Muscle of leg (tissue), 11 donors: ENCODE data around the gene CUBN. TPM values are rescaled to one million over a fixed set of nuclear protein-coding genes. Genes with fewer than 3 reads are reported as not detected.

ENCODE experiments used
- DNase-seq: peaks from one replicate; pipeline ENCODE4 v3.0.0; 2013
- H3K27ac ChIP-seq: one replicate; pipeline ENCODE4 v1.5.1; 2013; ENCODE audit warnings: mild to moderate bottlenecking, low read length, control low read depth
- H3K27me3 ChIP-seq: one replicate; pipeline ENCODE4 v1.6.1; 2013; ENCODE audit warnings: low read length; ENCODE audit not compliant: control insufficient read depth, insufficient read depth
- H3K36me3 ChIP-seq: one replicate; pipeline ENCODE4 v1.6.1; 2013; ENCODE audit warnings: low read length; ENCODE audit not compliant: control insufficient read depth, insufficient read depth
- H3K4me1 ChIP-seq: one replicate; pipeline ENCODE4 v1.6.1; 2013; ENCODE audit warnings: low read length; ENCODE audit not compliant: control insufficient read depth, insufficient read depth
- H3K4me3 ChIP-seq: one replicate; pipeline ENCODE4 v1.5.1; 2013; ENCODE audit warnings: low read length, control low read depth
- H3K9me3 ChIP-seq: replicated peaks from 2 replicates; pipeline ENCODE4 v1.6.1; 2013; ENCODE audit warnings: low read depth, low read length; ENCODE audit not compliant: control insufficient read depth
- WGBS: methylation state at CpG from one replicate; pipeline ENCODE4 v1.1.5; 2013; ENCODE audit warnings: missing lambda C conversion rate; ENCODE audit not compliant: insufficient coverage; 5-methylcytosine and 5-hydroxymethylcytosine counted together
- polyA plus RNA-seq, 8 donors: library from polyadenylated mRNA; unstranded; fragments of 120-200 nt; gene quantifications; one replicate each; pipeline versions ENCODE4 v1.2.1 to v1.2.3, GENCODE V29; 2013; ENCODE audit warnings: inconsistent platforms in 1 of 8, low replicate concordance in 1 of 8; ENCODE audit not compliant: insufficient read length in 8 of 8, insufficient read depth in 1 of 8
- total RNA-seq: library from RNA; stranded (reverse); fragments of 120-200 nt; gene quantifications from one replicate; pipeline ENCODE4 v1.2.4, GENCODE V29; 2013

CUBN gene
- total and polyA plus RNA-seq, 9 donors = 1.4 to 5.0 (median 2.0) TPM

DNA sequence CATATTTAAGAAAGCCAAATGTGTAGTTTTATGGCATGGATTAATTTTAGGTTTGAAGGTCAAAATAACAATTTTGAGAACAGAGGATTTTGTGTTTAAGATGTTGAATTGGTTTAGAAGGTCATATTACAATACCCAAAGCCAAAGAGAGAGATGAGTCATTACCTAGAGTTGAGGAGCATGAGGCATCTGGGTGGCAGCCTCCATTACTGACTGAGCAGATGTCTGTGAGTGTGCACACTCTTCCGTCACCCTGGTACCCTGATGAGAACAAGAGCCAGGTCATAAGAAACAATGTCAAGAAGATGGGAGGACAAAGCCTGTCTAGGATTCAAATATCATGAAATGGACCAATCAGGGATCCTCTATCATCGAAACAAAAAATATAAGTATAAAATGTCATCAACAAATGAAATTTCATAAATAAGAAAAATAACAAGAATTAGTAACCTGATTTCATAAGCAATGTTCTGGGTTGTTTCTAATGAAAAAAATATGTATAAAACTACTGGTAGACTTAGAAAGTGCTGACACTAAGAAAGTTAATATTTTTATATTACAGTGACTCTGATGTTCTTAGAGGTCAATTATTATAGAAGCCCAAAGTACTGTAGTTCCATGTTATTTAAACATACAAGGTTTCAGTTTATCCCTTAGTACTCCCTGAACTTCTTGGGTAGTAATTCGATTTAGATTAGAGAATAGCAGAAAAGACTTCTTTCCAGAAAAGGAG lies 20.0 kb downstream of the CUBN start:
- H3K4me3 ChIP-seq = no peak overlapping the region
- H3K27me3 ChIP-seq = no peaks in the 10 kb centered on the region
- peaks cover 2% of the 10 kb centered on the region for H3K4me1 ChIP-seq
- H3K36me3 ChIP-seq = no peaks in the 10 kb centered on the region
- DNase-seq = no peak
- no peak overlapping the region for H3K27ac ChIP-seq
- no peaks in the 10 kb centered on the region for H3K9me3 ChIP-seq
- no CpG with 5 or more reads among the region's 3 CpGs for WGBS

DNA sequence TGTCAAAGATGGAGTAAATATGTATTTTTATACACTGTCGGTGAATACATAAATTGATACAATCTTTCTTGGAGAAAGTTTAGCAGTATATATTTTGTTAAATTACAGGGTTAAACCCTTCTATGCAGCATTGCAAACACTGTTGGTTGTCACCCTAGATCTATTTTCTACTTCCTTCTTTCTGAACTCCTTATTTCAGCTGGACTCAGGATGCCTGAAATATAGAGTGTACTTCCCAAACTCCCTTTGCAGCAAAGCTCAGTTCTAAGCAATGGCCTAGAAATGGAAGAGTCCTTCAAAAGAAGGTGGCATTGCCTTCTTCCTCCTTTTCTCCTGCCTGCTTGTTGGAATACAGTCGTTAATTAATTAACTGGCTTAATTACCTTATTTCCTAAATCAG lies 20.6 kb downstream of the CUBN start:
- Histone ChIP-seq H3K36me3 (no peaks in the 10 kb centered on the region), H3K4me1 (peaks cover 2% of the 10 kb centered on the region), H3K27me3 (no peaks in the 10 kb centered on the region), H3K27ac (no peak overlapping the region), H3K4me3 (no peak overlapping the region), H3K9me3 (no peaks in the 10 kb centered on the region)
- WGBS = no CpG with 5 or more reads among the region's 2 CpGs
- no peak for DNase-seq

- Histone ChIP-seq H3K36me3 (no peaks in the 10 kb centered on the region), H3K4me3 (no peak overlapping the region), H3K27ac (no peak overlapping the region), H3K4me1 (no peaks in the 10 kb centered on the region), H3K9me3 (no peaks in the 10 kb centered on the region), H3K27me3 (no peaks in the 10 kb centered on the region)
- no peak for DNase-seq
- no CpG with 5 or more reads among the region's 5 CpGs for WGBS
These were observed 22.6 kb downstream of the CUBN start for GRCh38 chr10:17106991-17107390.

GRCh38 chr10:17101910-17102266 lies 27.7 kb downstream of the CUBN start:
- Histone ChIP-seq H3K4me1 (no peaks in the 10 kb centered on the region), H3K36me3 (no peaks in the 10 kb centered on the region), H3K27ac (peak overlapping the region; percentile 44), H3K9me3 (no peaks in the 10 kb centered on the region), H3K27me3 (no peaks in the 10 kb centered on the region), H3K4me3 (no peak overlapping the region)
- DNase-seq = no peak

DNA sequence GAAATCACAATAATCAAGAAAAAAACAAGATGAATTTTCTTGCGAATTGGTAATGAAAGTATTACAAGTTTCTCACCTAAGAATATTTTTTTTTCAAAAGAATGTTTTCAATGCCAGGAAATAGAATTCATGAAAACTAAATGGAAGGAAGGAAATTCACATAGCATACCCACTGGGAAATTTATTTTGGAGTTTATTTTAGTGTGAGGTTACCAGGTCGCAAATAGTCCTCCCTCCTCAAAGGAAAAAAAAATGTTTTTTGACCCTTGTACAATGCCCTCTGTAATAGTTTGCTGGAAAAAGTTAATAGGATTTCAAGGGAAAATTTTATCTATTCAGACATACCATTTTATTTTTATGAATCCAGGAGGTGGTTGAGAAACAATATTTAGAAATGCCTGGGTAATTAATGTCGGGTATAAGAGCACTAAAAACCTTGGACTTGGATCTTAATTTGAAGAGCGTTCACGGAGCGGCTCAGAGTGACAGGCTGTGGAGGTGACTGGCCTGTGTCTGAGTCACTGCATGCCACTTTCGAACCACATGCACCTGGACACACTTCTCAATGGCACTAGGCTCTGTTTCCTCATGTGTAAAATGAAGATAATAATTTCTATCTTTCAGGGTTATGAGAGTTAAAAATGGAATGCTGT lies 28.2 kb downstream of the CUBN start:
- Histone ChIP-seq H3K36me3 (no peaks in the 10 kb centered on the region), H3K4me1 (no peaks in the 10 kb centered on the region), H3K27ac (peak overlapping the region; percentile 44), H3K4me3 (no peak overlapping the region), H3K27me3 (no peaks in the 10 kb centered on the region), H3K9me3 (no peaks in the 10 kb centered on the region)
- no CpG with 5 or more reads among the region's 7 CpGs for WGBS
- DNase-seq = no peak

DNA sequence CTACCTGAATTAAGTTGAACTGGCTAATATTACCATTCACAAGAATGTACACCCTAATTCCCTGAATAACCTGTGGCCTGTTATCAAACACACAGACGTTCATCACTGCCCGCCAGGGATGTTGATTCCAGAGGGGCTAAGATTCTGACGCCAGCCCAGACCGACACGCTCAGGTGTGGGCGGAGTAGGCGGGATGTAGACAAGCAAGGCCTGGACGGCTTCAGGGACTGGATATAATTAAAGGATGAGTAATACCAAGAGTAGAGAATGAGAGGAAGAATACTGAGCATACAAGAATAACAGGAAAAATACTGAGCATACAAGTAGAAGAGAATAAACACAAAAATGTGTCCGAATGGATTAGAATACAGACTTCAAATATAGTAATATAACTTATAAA lies 29.0 kb downstream of the CUBN start:
- H3K36me3 ChIP-seq = no peaks in the 10 kb centered on the region
- H3K27ac ChIP-seq = peak overlapping the region; percentile 53
- H3K9me3 ChIP-seq = no peaks in the 10 kb centered on the region
- H3K27me3 ChIP-seq = no peaks in the 10 kb centered on the region
- 78% methylated on average over 4 of the region's 9 CpGs for WGBS
- no peak overlapping the region for H3K4me3 ChIP-seq
- no peaks in the 10 kb centered on the region for H3K4me1 ChIP-seq
- no peak for DNase-seq

GRCh38 chr10:17098012-17098411 lies 31.6 kb downstream of the CUBN start:
- Histone ChIP-seq H3K36me3 (no peaks in the 10 kb centered on the region), H3K27ac (no peak overlapping the region), H3K4me3 (no peak overlapping the region), H3K27me3 (no peaks in the 10 kb centered on the region), H3K9me3 (no peaks in the 10 kb centered on the region), H3K4me1 (no peaks in the 10 kb centered on the region)
- DNase-seq = no peak
- 88% methylated on average over 2 of the region's 3 CpGs for WGBS

- no peak overlapping the region for H3K4me3 ChIP-seq
- H3K27me3 ChIP-seq = no peaks in the 10 kb centered on the region
- H3K27ac ChIP-seq = no peak overlapping the region
- H3K36me3 ChIP-seq = no peaks in the 10 kb centered on the region
- no peaks in the 10 kb centered on the region for H3K4me1 ChIP-seq
- H3K9me3 ChIP-seq = no peaks in the 10 kb centered on the region
- DNase-seq = no peak
These were observed 34.8 kb downstream of the CUBN start for GRCh38 chr10:17094844-17095243.

DNA sequence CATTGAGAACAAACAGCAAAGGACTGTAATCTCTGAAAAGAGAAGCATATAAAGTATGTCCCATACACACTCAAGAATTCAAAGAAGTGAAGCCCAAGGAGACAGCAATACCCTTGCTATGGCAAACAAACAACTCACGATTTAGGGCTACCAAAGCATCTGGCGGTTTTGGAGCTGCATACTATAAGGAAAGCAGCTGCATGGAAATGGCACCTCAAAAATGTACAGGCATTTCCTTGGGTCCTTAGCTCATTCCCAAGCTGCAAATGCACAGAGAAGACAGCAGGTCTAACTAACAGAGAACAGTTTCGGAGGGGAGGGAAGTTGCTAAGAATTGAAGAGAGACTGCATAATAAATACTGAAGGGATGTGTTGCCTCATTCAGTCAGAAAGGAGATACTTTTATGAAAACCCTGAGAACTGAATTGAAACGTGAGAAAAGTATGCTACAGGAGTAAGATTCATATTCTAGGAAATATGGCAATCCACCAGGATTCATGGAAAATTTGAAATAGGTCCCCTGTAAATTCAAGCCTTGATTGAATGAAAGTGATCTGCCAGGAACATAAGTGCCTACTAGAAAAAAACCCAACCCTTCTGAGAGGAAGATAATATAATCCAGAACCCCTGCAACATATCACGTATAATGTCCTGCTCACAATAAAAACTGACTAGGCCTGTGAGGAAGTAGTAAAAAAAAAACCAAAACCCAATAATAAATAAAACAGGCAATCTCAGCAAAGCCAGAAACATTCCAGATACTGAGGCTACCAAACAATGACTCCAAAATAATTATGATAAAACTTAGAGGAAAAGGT lies 36.4 kb downstream of the CUBN start:
- Histone ChIP-seq H3K27me3 (no peaks in the 10 kb centered on the region), H3K4me3 (no peak overlapping the region)

DNA sequence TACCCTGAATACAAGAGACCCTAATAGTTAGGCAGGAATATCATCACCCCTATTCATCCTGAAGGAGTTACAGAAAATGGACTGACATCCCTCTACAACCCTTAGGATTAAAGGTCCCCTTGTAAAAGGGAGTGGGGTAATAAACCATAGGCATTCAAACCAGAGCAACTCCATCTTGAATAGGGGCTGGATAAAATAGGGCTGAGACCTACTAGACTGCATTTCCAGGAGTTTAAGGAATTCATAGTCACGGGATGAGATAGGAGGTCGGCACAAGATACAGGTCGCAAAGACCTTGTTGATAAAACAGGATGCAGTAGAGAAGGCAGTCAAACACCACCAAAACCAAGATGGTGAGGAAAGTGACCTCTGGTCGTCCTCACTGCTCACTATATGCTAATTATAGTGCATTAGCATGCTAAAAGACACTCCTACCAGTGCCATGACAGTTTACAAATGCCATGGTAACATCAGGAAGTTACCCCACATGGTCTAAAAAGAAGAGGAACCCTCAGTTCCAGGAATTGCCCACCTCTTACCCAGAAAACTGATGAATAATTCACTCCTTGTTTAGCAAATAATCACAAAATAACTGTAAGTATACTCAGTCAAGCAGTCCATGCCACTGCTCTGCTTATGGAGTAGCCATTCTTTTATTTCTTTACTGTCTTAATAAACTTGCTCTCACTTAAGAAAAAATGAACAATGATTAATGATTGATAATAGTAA lies 37.2 kb downstream of the CUBN start:
- no peak overlapping the region for H3K4me3 ChIP-seq
- no CpG with 5 or more reads among the region's 4 CpGs for WGBS
- no peaks in the 10 kb centered on the region for H3K27me3 ChIP-seq
- DNase-seq = no peak
- no peaks in the 10 kb centered on the region for H3K4me1 ChIP-seq
- H3K9me3 ChIP-seq = no peaks in the 10 kb centered on the region
- no peak overlapping the region for H3K27ac ChIP-seq
- H3K36me3 ChIP-seq = no peaks in the 10 kb centered on the region

More for the DNA sequence above, 36.4 kb downstream of the CUBN start:
- 65% methylated on average over 2 of the region's 5 CpGs for WGBS
- no peaks in the 10 kb centered on the region for H3K9me3 ChIP-seq
- DNase-seq = no peak
- H3K4me1 ChIP-seq = no peaks in the 10 kb centered on the region
- H3K36me3 ChIP-seq = no peaks in the 10 kb centered on the region
- no peak overlapping the region for H3K27ac ChIP-seq
